ENCODE results near the gene KCNJ14. TPM values are rescaled to one million over a fixed set of nuclear protein-coding genes. Genes with fewer than 3 reads are reported as not detected.

The KCNJ14 gene
- total RNA-seq, 1 donor from 2014 or later, result 2.2 TPM

GRCh38 chr19:48509467-48510194 is 54.3 kb downstream of the KCNJ14 start:
- no peak for DNase-seq
- Mint-ChIP-seq H3K36me3 (ENCODE audit: low read depth) (no peaks in the 10 kb centered on the region), H3K4me3 (no peak overlapping the region), H3K9me3 (no peaks in the 10 kb centered on the region), H3K27me3 (peaks cover 2% of the 10 kb centered on the region), H3K4me1 (peaks cover 17% of the 10 kb centered on the region), H3K27ac (no peak overlapping the region)
- no peak for ATAC-seq (ENCODE audit: low read depth)
- ChIA-PET CTCF (interaction anchor here (1.2 kb wide), 1 partner anchor 20 kb away, joined by 4 read pairs; no protein-coding TSS in a partner anchor), POLR2A (interaction anchor here (0.5 kb wide), 1 partner anchor 68 kb away, joined by 9 read pairs; no protein-coding TSS in a partner anchor)
- intact Hi-C loops (cut with micrococcal nuclease), result loop anchor here (5.0 to 10.0 kb wide), 4 partner anchors 117 to 325 kb away; partner anchors contain the start of genes CARD8, GRIN2D, HSD17B14 and IZUMO1
- no peak for TF ChIP-seq CTCF (IDR thresholded peaks at IDR 0.05)

GRCh38 chr19:48510421-48511268 is 55.3 kb downstream of the KCNJ14 start:
- H3K9me3 Mint-ChIP-seq, result no peaks in the 10 kb centered on the region
- ChIA-PET CTCF (no interaction called here), POLR2A (interaction anchor here (0.6 to 0.9 kb wide), 4 partner anchors 17 to 461 kb away, joined by 3 to 6 read pairs (median 3); partner anchors contain the start of genes RPL18 and SPHK2)
- intact Hi-C loops (cut with micrococcal nuclease), result loop anchor here (5.0 to 10.0 kb wide), 4 partner anchors 118 to 324 kb away; partner anchors contain the start of genes CARD8, GRIN2D, HSD17B14 and IZUMO1
- H3K27me3 Mint-ChIP-seq, result peaks cover 2% of the 10 kb centered on the region
- ATAC-seq (ENCODE audit: low read depth) (peak; percentile 58), DNase-seq (peak; percentile 51)
- H3K4me1 Mint-ChIP-seq, result peaks cover 17% of the 10 kb centered on the region
- H3K27ac Mint-ChIP-seq, result peak overlapping the region; percentile 31
- TF ChIP-seq CTCF (IDR thresholded peaks at IDR 0.05), result no peak
- H3K4me3 Mint-ChIP-seq, result peak overlapping the region; percentile 71
- H3K36me3 Mint-ChIP-seq (ENCODE audit: low read depth), result no peaks in the 10 kb centered on the region

GRCh38 chr19:48511321-48511731 is 56.0 kb downstream of the KCNJ14 start:
- ATAC-seq (ENCODE audit: low read depth), result no peak
- peaks cover 2% of the 10 kb centered on the region for H3K27me3 Mint-ChIP-seq
- no peaks in the 10 kb centered on the region for H3K9me3 Mint-ChIP-seq
- POLR2A ChIA-PET, result interaction anchor here (0.6 to 0.9 kb wide), 4 partner anchors 18 to 461 kb away, joined by 3 to 6 read pairs (median 3); partner anchors contain the start of genes RPL18 and SPHK2
- no peak overlapping the region for H3K27ac Mint-ChIP-seq
- CTCF ChIA-PET, result no interaction called here
- no peak for TF ChIP-seq CTCF (IDR thresholded peaks at IDR 0.05)
- DNase-seq, result no peak
- peaks cover 17% of the 10 kb centered on the region for H3K4me1 Mint-ChIP-seq
- intact Hi-C loops (cut with micrococcal nuclease), result loop anchor here (5.0 to 10.0 kb wide), 4 partner anchors 119 to 323 kb away; partner anchors contain the start of genes CARD8, GRIN2D, HSD17B14 and IZUMO1
- no peaks in the 10 kb centered on the region for H3K36me3 Mint-ChIP-seq (ENCODE audit: low read depth)
- H3K4me3 Mint-ChIP-seq, result no peak overlapping the region

- TF ChIP-seq CTCF (IDR thresholded peaks at IDR 0.05), result no peak
- H3K9me3 Mint-ChIP-seq, result no peaks in the 10 kb centered on the region
- intact Hi-C loops (cut with micrococcal nuclease), result loop anchor here (5.0 to 10.0 kb wide), 4 partner anchors 120 to 323 kb away; partner anchors contain the start of genes CARD8, GRIN2D, HSD17B14 and IZUMO1
- peaks cover 2% of the 10 kb centered on the region for H3K27me3 Mint-ChIP-seq
- H3K4me1 Mint-ChIP-seq, result peaks cover 17% of the 10 kb centered on the region
- peak within 1 kb of the TSS; percentile 31 for H3K27ac Mint-ChIP-seq
- ChIA-PET CTCF (no interaction called here), POLR2A (no interaction called here)
- ATAC-seq (ENCODE audit: low read depth) (no peak), DNase-seq (no peak)
- H3K36me3 Mint-ChIP-seq (ENCODE audit: low read depth), result no peaks in the 10 kb centered on the region
- peak within 1 kb of the TSS; percentile 71 for H3K4me3 Mint-ChIP-seq
Observed at GRCh38 chr19:48511800-48512503, 56.6 kb downstream of the KCNJ14 start, which contains the start of gene LMTK3. Gene LMTK3, minus strand, starts transcription at chr19:48511835. Its CDS starts 259 bp downstream, at chr19:48511576.
